ENCODE results near the gene MDGA2. TPM values are rescaled to one million over a fixed set of nuclear protein-coding genes. Genes with fewer than 3 reads are reported as not detected.

The MDGA2 gene
- total and polyA plus RNA-seq, 2 of the 4 experiments (the other 2 are of a cell fraction) = 0.02 TPM; not detected in 1

DNA sequence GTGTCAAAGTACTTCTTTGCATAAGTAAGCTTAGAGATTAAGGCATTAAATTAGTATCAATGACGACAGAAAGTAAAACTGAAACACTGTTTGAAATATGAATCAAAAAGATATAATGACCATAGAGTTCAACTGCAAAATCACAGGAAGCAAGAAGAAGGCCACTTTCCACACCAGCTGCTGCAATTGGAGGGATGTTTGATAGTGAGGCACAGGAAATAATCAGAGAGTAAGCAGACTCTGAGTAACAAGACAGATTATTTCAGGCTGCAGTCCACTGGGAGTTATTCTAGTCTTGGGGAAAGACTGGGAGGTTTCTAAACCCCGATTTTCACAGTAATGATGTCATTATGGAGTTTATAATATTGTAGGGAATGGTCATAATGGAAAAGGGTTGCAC lies 12.9 kb downstream of the MDGA2 start:
- dilution Hi-C loops (cut with HindIII; ENCODE audit: low sequenced_read_pairs, unreplicated experiment) = no loop called here
- H2BK120ac ChIP-seq (ENCODE audit: low read depth, low read length) = no peak overlapping the region
- no peaks in the 10 kb centered on the region for H3K36me3 ChIP-seq (ENCODE audit: control insufficient read depth, insufficient read depth, low read length)
- ChIA-PET POLR2A (ENCODE audit: unreplicated experiment) (no interaction called here), CTCF (no interaction called here)
- H3K4ac ChIP-seq (ENCODE audit: low read depth, low read length) = no peak overlapping the region
- no peak overlapping the region for H3K14ac ChIP-seq (replicated peaks; ENCODE audit: low read depth, low read length)
- in situ Hi-C loops (cut with MboI; ENCODE audit: low sequenced_read_pairs) = no loop called here
- TF ChIP-seq SMC3 (IDR thresholded peaks at IDR 0.05; ENCODE audit: low read depth, low read length) = no peak
- no peak for TF ChIP-seq CHD1 (IDR thresholded peaks at IDR 0.05; ENCODE audit: low read depth, low read length)
- TF ChIP-seq CEBPB (IDR thresholded peaks at IDR 0.05; ENCODE audit: low read depth, low read length) = no peak
- no peak for TF ChIP-seq MXI1 (IDR thresholded peaks at IDR 0.05; ENCODE audit: borderline replicate concordance, low read depth, low read length)
- TF ChIP-seq POLR2A (IDR thresholded peaks at IDR 0.05; ENCODE audit: low read depth, low read length) = no peak
- TF ChIP-seq RCOR1 (IDR thresholded peaks at IDR 0.05; ENCODE audit: insufficient replicate concordance, low read length) = no peak
- TF ChIP-seq, protein P1, sequence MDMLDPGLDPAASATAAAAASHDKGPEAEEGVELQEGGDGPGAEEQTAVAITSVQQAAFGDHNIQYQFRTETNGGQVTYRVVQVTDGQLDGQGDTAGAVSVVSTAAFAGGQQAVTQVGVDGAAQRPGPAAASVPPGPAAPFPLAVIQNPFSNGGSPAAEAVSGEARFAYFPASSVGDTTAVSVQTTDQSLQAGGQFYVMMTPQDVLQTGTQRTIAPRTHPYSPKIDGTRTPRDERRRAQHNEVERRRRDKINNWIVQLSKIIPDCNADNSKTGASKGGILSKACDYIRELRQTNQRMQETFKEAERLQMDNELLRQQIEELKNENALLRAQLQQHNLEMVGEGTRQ (IDR thresholded peaks at IDR 0.05; ENCODE audit: low read depth, low read length) = no peak
- TF ChIP-seq, protein P2, sequence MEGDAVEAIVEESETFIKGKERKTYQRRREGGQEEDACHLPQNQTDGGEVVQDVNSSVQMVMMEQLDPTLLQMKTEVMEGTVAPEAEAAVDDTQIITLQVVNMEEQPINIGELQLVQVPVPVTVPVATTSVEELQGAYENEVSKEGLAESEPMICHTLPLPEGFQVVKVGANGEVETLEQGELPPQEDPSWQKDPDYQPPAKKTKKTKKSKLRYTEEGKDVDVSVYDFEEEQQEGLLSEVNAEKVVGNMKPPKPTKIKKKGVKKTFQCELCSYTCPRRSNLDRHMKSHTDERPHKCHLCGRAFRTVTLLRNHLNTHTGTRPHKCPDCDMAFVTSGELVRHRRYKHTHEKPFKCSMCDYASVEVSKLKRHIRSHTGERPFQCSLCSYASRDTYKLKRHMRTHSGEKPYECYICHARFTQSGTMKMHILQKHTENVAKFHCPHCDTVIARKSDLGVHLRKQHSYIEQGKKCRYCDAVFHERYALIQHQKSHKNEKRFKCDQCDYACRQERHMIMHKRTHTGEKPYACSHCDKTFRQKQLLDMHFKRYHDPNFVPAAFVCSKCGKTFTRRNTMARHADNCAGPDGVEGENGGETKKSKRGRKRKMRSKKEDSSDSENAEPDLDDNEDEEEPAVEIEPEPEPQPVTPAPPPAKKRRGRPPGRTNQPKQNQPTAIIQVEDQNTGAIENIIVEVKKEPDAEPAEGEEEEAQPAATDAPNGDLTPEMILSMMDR (conservative IDR thresholded peaks at IDR 0.05; ENCODE audit: low read depth, low read length) = no peak
- TF ChIP-seq RAD21 (IDR thresholded peaks at IDR 0.05; ENCODE audit: low read length) = no peak
- no peak for TF ChIP-seq FOS (IDR thresholded peaks at IDR 0.05; ENCODE audit: low read depth, low read length)
- TF ChIP-seq NFE2L2 (IDR thresholded peaks at IDR 0.05; ENCODE audit: low read depth, low read length) = no peak
- TF ChIP-seq BHLHE40 (IDR thresholded peaks at IDR 0.05; ENCODE audit: low read depth, low read length) = no peak
- TF ChIP-seq, protein P3, sequence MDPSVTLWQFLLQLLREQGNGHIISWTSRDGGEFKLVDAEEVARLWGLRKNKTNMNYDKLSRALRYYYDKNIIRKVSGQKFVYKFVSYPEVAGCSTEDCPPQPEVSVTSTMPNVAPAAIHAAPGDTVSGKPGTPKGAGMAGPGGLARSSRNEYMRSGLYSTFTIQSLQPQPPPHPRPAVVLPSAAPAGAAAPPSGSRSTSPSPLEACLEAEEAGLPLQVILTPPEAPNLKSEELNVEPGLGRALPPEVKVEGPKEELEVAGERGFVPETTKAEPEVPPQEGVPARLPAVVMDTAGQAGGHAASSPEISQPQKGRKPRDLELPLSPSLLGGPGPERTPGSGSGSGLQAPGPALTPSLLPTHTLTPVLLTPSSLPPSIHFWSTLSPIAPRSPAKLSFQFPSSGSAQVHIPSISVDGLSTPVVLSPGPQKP (IDR thresholded peaks at IDR 0.05; ENCODE audit: borderline replicate concordance, low read depth, low read length) = no peak
- no peak for TF ChIP-seq MAFK (IDR thresholded peaks at IDR 0.05; ENCODE audit: low read depth, low read length)
- TF ChIP-seq RFX5 (IDR thresholded peaks at IDR 0.05; ENCODE audit: low read depth, low read length) = no peak
- TF ChIP-seq MAZ (IDR thresholded peaks at IDR 0.05; ENCODE audit: borderline replicate concordance, low read depth, low read length) = no peak
- H3K27me3 ChIP-seq (ENCODE audit: control insufficient read depth, insufficient read depth, low read length) = no peaks in the 10 kb centered on the region
- H3K79me1 ChIP-seq (ENCODE audit: low read depth in 1 of 2, low read length in 2 of 2) = no peaks in the 10 kb centered on the region
- H2AK9ac ChIP-seq (replicated peaks; ENCODE audit: low read depth, low read length, poor library complexity) = no peak overlapping the region
- H3K9me1 ChIP-seq (ENCODE audit: insufficient read depth, low read length) = no peaks in the 10 kb centered on the region
- no peak overlapping the region for H2BK5ac ChIP-seq (ENCODE audit: low read depth, low read length, poor library complexity, severe bottlenecking)
- H3K27ac ChIP-seq (ENCODE audit: insufficient read depth, low read length) = no peak overlapping the region
- WGBS, 2 experiments (ENCODE audit: extremely low coverage in 2 of 2, insufficient read length in 1 of 2) = no CpG with 5 or more reads among the region's 2 CpGs
- BruUV-seq (replicated peaks) = no TSS peak
- H3K9me3 ChIP-seq (ENCODE audit: control insufficient read depth, insufficient read depth, low read length) = no peaks in the 10 kb centered on the region
- no peak overlapping the region for H2AK5ac ChIP-seq (ENCODE audit: low read depth, low read length)
- no peak overlapping the region for H3K4me2 ChIP-seq (ENCODE audit: low read depth, low read length)
- H3K23ac ChIP-seq (ENCODE audit: low read depth, low read length) = no peak overlapping the region
- H3K4me3 ChIP-seq (ENCODE audit: insufficient read depth, low read depth, low read length) = no peak overlapping the region
- no peak overlapping the region for H4K91ac ChIP-seq (ENCODE audit: insufficient read depth, low read depth, low read length)
- ATAC-seq (ENCODE audit: low read depth) = no peak
- no peak overlapping the region for H2BK20ac ChIP-seq (ENCODE audit: low read depth, low read length)
- no peak overlapping the region for H3K56ac ChIP-seq (ENCODE audit: extremely low read depth, insufficient read depth, low read length)
- no peak overlapping the region for H3K18ac ChIP-seq (ENCODE audit: low read depth, low read length)
- H4K20me1 ChIP-seq (ENCODE audit: insufficient read depth, low read length) = no peaks in the 10 kb centered on the region
- no peak overlapping the region for H2BK15ac ChIP-seq (ENCODE audit: low read depth, low read length)
- no peak for DNase-seq
- no peak overlapping the region for H3K9ac ChIP-seq (ENCODE audit: low read depth, low read length)
- no peaks in the 10 kb centered on the region for H3K4me1 ChIP-seq (ENCODE audit: control insufficient read depth, insufficient read depth, low read length)
- H4K5ac ChIP-seq (ENCODE audit: low read depth, low read length) = no peak overlapping the region
- H4K8ac ChIP-seq (ENCODE audit: low read depth in 2 of 2, low read length in 2 of 2) = no peak overlapping the region
- intact Hi-C loops (cut with micrococcal nuclease) = no loop called here
- H2AFZ ChIP-seq (replicated peaks; ENCODE audit: low read length, poor library complexity) = no peak overlapping the region

Measured in IMR-90 (cell line).